Thyroid gland (tissue), 4 donors: Measurements from ENCODE around the gene CLIC5.

Source experiments
- CTCF ChIP-seq, 6 experiments: fragments of 200-600 bp in 3 of 6; fragments of 450-650 bp in 3 of 6; sonication (generic) in 3 of 6; IDR thresholded peaks; one replicate each; pipeline ENCODE4 v1.5.1; 2016 to 2019; ENCODE audit warnings: antibody characterized with exemption in 6 of 6, mild to moderate bottlenecking in 2 of 6, inconsistent platforms in 1 of 6, moderate library complexity in 1 of 6
- POLR2A ChIP-seq, 2 donors: fragments of 450-650 bp; IDR thresholded peaks; one replicate each; pipeline ENCODE4 v1.6.1; 2017; ENCODE audit warnings: antibody characterized with exemption in 2 of 2, mild to moderate bottlenecking in 2 of 2, moderate library complexity in 1 of 2

- TF ChIP-seq POLR2A (IDR thresholded peaks at IDR 0.05) (no peak), CTCF (IDR thresholded peaks at IDR 0.05) (no peak)
These were observed 50.7 kb downstream of the CLIC5 start for GRCh38 chr6:45965007-45965406.
